Muscle of leg (tissue), 11 donors: ENCODE measurements around the gene ZNF500. TPM values are rescaled to one million over a fixed set of nuclear protein-coding genes. Genes with fewer than 3 reads are reported as not detected.

Source experiments
- DNase-seq: peaks from one replicate; pipeline ENCODE4 v3.0.0; 2013
- H3K27ac ChIP-seq: one replicate; pipeline ENCODE4 v1.5.1; 2013; ENCODE audit warnings: mild to moderate bottlenecking, low read length, control low read depth
- H3K27me3 ChIP-seq: one replicate; pipeline ENCODE4 v1.6.1; 2013; ENCODE audit warnings: low read length; ENCODE audit not compliant: control insufficient read depth, insufficient read depth
- H3K36me3 ChIP-seq: one replicate; pipeline ENCODE4 v1.6.1; 2013; ENCODE audit warnings: low read length; ENCODE audit not compliant: control insufficient read depth, insufficient read depth
- H3K4me1 ChIP-seq: one replicate; pipeline ENCODE4 v1.6.1; 2013; ENCODE audit warnings: low read length; ENCODE audit not compliant: control insufficient read depth, insufficient read depth
- H3K4me3 ChIP-seq: one replicate; pipeline ENCODE4 v1.5.1; 2013; ENCODE audit warnings: low read length, control low read depth
- H3K9me3 ChIP-seq: replicated peaks from 2 replicates; pipeline ENCODE4 v1.6.1; 2013; ENCODE audit warnings: low read depth, low read length; ENCODE audit not compliant: control insufficient read depth
- WGBS: methylation state at CpG from one replicate; pipeline ENCODE4 v1.1.5; 2013; ENCODE audit warnings: missing lambda C conversion rate; ENCODE audit not compliant: insufficient coverage; 5-methylcytosine and 5-hydroxymethylcytosine counted together
- polyA plus RNA-seq, 8 donors: library from polyadenylated mRNA; unstranded; fragments of 120-200 nt; gene quantifications; one replicate each; pipeline versions ENCODE4 v1.2.1 to v1.2.3, GENCODE V29; 2013; ENCODE audit warnings: inconsistent platforms in 1 of 8, low replicate concordance in 1 of 8; ENCODE audit not compliant: insufficient read length in 8 of 8, insufficient read depth in 1 of 8
- total RNA-seq: library from RNA; stranded (reverse); fragments of 120-200 nt; gene quantifications from one replicate; pipeline ENCODE4 v1.2.4, GENCODE V29; 2013

ZNF500 gene
- total and polyA plus RNA-seq, 9 donors: 9.0 to 12.9 (median 10.1) TPM

DNA sequence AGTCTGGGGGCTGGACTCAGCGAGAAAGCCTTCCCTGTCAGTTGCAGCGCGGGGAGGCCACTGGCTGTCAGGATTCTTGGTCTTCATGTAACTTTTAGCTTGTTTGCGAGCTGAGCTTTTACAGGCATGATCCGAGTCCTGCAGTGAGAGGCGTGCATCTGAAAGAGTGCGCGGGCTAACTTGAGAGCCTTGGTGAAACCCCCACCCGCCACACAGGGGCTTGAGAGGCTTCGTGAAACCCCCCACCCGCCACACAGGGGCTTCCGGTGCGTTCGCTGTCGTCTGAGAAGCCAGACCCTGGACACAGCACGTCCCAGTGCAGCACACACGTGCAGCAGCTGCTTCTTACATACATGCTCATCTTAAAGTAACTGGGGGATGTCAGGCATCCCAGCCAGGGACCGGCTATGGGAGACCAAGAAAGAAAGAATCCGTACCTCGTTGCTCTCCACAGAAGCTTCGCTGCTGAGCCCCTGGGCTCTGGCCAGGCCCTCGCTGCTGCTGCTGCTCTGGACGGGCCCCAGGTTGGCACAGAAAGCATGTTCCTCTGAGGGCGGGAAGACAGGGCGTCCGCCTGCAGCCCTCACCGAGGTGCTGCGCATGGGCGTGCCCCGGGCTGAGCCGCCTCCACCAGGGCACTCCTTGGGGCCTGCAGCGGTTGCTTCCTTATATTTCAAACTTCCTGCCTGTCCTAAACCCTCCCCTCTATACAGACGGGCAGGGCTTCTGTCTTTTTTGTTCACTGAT, 65.8 kb downstream of the ZNF500 start:
- Histone ChIP-seq H3K27me3 (no peaks in the 10 kb centered on the region), H3K27ac (no peak overlapping the region), H3K9me3 (no peaks in the 10 kb centered on the region), H3K36me3 (peaks cover 88% of the 10 kb centered on the region), H3K4me1 (peaks cover under 1% of the 10 kb centered on the region), H3K4me3 (no peak overlapping the region)
- DNase-seq: no peak
- 81% methylated on average over 26 of the region's 33 CpGs for WGBS

DNA sequence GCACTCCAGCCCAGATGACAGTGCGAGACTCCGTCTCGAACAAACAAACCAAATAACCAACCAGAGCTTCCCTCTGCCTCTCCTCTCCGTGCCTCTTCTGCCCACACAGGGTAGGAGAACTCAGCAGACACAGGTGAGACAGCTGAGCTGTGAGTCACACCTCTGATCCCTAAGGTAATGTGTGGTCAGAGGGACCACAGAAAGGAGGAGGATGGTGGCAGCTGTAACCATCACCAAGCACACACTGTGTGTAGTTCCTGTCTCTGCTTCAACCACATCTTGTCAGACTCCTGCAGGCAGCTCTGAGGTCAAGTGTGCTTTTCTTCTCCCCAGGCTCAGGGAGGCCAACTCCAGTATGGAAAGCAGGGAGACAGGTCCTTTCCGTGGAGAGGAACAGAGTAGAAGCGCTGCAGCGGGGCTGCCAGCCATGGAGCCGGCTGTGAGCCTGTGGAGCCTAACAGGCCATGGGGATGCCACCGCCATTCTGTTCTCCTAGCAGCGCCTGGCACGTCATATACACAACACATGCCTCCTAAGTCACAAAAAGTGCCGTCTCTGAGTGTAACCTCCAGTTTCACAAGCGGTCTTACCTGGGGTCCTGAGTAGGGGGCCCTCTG, 66.5 kb downstream of the ZNF500 start:
- Histone ChIP-seq H3K36me3 (peaks cover 94% of the 10 kb centered on the region), H3K4me3 (no peak overlapping the region), H3K27ac (no peak overlapping the region), H3K9me3 (no peaks in the 10 kb centered on the region), H3K27me3 (no peaks in the 10 kb centered on the region), H3K4me1 (peaks cover 7% of the 10 kb centered on the region)
- no peak for DNase-seq
- 95% methylated on average over 9 of the region's 13 CpGs for WGBS

DNA sequence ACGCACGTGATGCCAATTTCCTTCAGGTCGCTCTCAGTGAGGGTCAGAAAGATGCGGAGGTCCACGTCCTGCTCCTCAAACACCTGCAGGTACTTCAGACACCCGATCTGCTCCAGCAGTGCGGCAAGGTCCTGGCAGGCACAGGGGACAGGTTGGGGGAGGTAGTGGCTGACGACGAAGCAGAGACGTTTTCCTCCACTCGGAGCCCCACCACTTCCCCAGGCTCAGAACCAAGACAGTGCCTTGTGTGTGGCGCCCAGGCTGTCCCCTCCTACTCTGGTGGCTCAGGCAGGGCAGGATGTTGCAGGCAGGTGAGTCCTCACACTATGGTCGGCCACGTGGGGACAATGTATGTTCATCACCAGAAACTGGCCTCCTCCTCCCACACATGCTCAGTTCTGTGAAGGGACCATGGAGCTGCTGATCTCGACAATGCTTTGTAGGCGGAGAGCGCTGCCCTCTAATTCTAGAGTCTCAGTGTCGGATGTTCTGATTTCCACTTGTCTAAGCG, 67.9 kb downstream of the ZNF500 start:
- 85% methylated on average over 13 of the region's 19 CpGs for WGBS
- H3K36me3 ChIP-seq: peaks cover 86% of the 10 kb centered on the region

DNA sequence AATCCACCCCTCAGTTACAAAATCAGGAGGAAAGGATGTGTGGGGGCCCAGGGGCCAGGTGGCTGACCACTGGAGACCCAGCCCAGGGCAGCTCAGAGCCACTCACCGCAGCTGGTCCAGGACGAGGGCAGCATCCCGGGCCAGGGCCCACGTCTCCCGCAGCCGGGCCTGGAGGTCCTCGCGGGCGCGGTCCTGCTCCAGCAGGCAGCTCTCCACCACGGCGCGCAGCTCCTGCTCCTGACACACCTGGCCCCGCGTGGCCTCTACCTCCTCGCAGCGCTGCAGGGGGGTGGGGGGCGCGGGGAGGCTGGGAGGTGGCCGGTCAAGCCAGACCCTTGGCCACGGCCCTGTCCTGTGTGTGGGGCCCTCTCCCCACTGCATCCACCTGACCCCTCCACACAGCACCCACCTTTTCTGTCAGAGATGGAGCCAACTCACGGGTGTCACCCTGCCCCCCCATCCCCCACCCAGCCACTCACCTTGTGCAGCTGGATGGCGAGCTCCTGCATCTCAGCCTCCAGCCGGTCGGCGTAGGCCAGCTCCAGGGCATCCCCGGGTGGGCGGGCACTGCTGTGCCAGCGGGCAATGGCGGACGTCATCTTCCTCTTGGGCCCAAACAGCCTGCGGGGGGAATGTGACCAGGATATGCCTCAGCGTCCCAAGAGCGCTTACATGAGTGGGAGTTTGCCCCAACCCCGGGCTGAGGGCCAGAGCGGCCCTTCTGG, 68.5 kb downstream of the ZNF500 start:
- DNase-seq: peak; percentile 6
- Histone ChIP-seq H3K4me1 (peaks cover 19% of the 10 kb centered on the region), H3K27ac (no peak overlapping the region), H3K4me3 (no peak overlapping the region), H3K9me3 (no peaks in the 10 kb centered on the region), H3K27me3 (no peaks in the 10 kb centered on the region), H3K36me3 (peaks cover 80% of the 10 kb centered on the region)
- 90% methylated on average over 32 of the region's 36 CpGs for WGBS

More for the DNA sequence above, 67.9 kb downstream of the ZNF500 start:
- Histone ChIP-seq H3K27me3 (no peaks in the 10 kb centered on the region), H3K4me1 (peaks cover 19% of the 10 kb centered on the region), H3K4me3 (no peak overlapping the region), H3K27ac (no peak overlapping the region), H3K9me3 (no peaks in the 10 kb centered on the region)
- no peak for DNase-seq

Other genes with a start within 250 kb of the ZNF500 start
- gene CDIP1, start 228.4 kb downstream of the ZNF500 start, total RNA-seq: 16.3 TPM
- gene CDIP1, start 228.4 kb downstream of the ZNF500 start, polyA plus RNA-seq: 10 to 100 TPM; 33.1 to 47.4 (median 38.2) TPM
- gene C16orf96, start 210.8 kb downstream of the ZNF500 start, total RNA-seq: 0.53 TPM
- gene C16orf96, start 210.8 kb downstream of the ZNF500 start, polyA plus RNA-seq: under 1 TPM; 0.29 to 0.91 (median 0.54) TPM
- 7.4 TPM for gene UBALD1, start 152.3 kb downstream of the ZNF500 start, total RNA-seq
- 10 to 100 TPM; 18.2 to 24.5 (median 23.2) TPM for gene UBALD1, start 152.3 kb downstream of the ZNF500 start, polyA plus RNA-seq
- 15.9 TPM for gene MGRN1, start 142.3 kb downstream of the ZNF500 start, total RNA-seq
- 10 to 100 TPM; 32.9 to 50.7 (median 37.9) TPM for gene MGRN1, start 142.3 kb downstream of the ZNF500 start, polyA plus RNA-seq
- gene NUDT16L1, start 73.6 kb downstream of the ZNF500 start, total RNA-seq: 26.0 TPM
- 10 to 100 TPM; 24.9 to 32.2 (median 28.2) TPM for gene NUDT16L1, start 73.6 kb downstream of the ZNF500 start, polyA plus RNA-seq
- gene ANKS3, start 32.9 kb downstream of the ZNF500 start, total RNA-seq: 18.0 TPM
- 10 to 100 TPM; 12.0 to 19.6 (median 16.0) TPM for gene ANKS3, start 32.9 kb downstream of the ZNF500 start, polyA plus RNA-seq
- gene DNAAF8, start 32.6 kb downstream of the ZNF500 start, total RNA-seq: 0.66 TPM
- gene DNAAF8, start 32.6 kb downstream of the ZNF500 start, polyA plus RNA-seq: 1 to 10 TPM in 3 of 8 donors, under 1 TPM in 5; 0.46 to 1.4 (median 0.83) TPM
- not detected for gene SEPTIN12, start 21.2 kb upstream of the ZNF500 start, total RNA-seq
- gene SEPTIN12, start 21.2 kb upstream of the ZNF500 start, polyA plus RNA-seq: under 1 TPM in 1 of 8 donors, not detected in 7; 0.30 TPM
- not detected for gene SMIM22, start 28.2 kb upstream of the ZNF500 start, total RNA-seq
- gene SMIM22, start 28.2 kb upstream of the ZNF500 start, polyA plus RNA-seq: 1 to 10 TPM in 2 of 8 donors, under 1 TPM in 2, not detected in 4; 0.31 to 3.2 (median 0.94) TPM
- 8.5 TPM for gene ROGDI, start 35.5 kb upstream of the ZNF500 start, total RNA-seq
- 10 to 100 TPM; 12.8 to 17.0 (median 14.7) TPM for gene ROGDI, start 35.5 kb upstream of the ZNF500 start, polyA plus RNA-seq
- gene GLYR1, start 80.1 kb upstream of the ZNF500 start, total RNA-seq: 29.8 TPM
- gene GLYR1, start 80.1 kb upstream of the ZNF500 start, polyA plus RNA-seq: 10 to 100 TPM; 49.8 to 57.1 (median 51.5) TPM
- gene UBN1, start 80.3 kb upstream of the ZNF500 start, total RNA-seq: 9.9 TPM
- 10 to 100 TPM; 13.4 to 24.6 (median 19.5) TPM for gene UBN1, start 80.3 kb upstream of the ZNF500 start, polyA plus RNA-seq
- gene PPL, start 170.0 kb upstream of the ZNF500 start, total RNA-seq: 1.1 TPM
- 10 to 100 TPM in 1 of 8 donors, 1 to 10 TPM in 4, under 1 TPM in 3; 0.53 to 18.3 (median 1.1) TPM for gene PPL, start 170.0 kb upstream of the ZNF500 start, polyA plus RNA-seq
- 0.40 TPM for gene SEC14L5, start 191.2 kb upstream of the ZNF500 start, total RNA-seq
- gene SEC14L5, start 191.2 kb upstream of the ZNF500 start, polyA plus RNA-seq: under 1 TPM; 0.55 to 1.00 (median 0.85) TPM